MM.1S (cell line): ENCODE results near the gene PER2.
"Not testable (repeated sequence)": the region's sequence is repeated elsewhere in the genome, so short reads cannot be mapped to it uniquely, and the experiment has no call there.

ENCODE experiments used
- DNase-seq: peaks from one replicate; pipeline ENCODE4 v3.0.0-alpha.2; 2015
- H2AFZ ChIP-seq: fragments of 300-600 bp; sonication (generic); 2 replicates; pipeline ENCODE4 v1.6.0; 2016; ENCODE audit warnings: antibody characterized with exemption, low read length
- H3F3A ChIP-seq: fragments of 300-600 bp; sonication (generic); 2 replicates; pipeline ENCODE4 v1.6.1; 2016; ENCODE audit warnings: mild to moderate bottlenecking, antibody characterized with exemption, low read length, moderate library complexity, mixed read lengths; ENCODE audit not compliant: insufficient read depth
- H3K27ac ChIP-seq: fragments of 300-600 bp; sonication (generic); 2 replicates; pipeline ENCODE4 v1.5.1; 2016; ENCODE audit warnings: mild to moderate bottlenecking, low read length
- H3K27me3 ChIP-seq: fragments of 300-600 bp; sonication (generic); replicated peaks from 2 replicates; pipeline ENCODE4 v1.6.0; 2016; ENCODE audit warnings: low read length; ENCODE audit not compliant: insufficient read depth
- H3K36me3 ChIP-seq: fragments of 300-600 bp; sonication (generic); replicated peaks from 2 replicates; pipeline ENCODE4 v1.6.1; 2016; ENCODE audit warnings: mild to moderate bottlenecking, low read length, mixed read lengths; ENCODE audit not compliant: insufficient read depth
- H3K4me1 ChIP-seq: fragments of 300-600 bp; sonication (generic); 2 replicates; pipeline ENCODE4 v1.6.1; 2016; ENCODE audit warnings: low read length, mixed read lengths
- H3K4me2 ChIP-seq: fragments of 300-600 bp; sonication (generic); 2 replicates; pipeline ENCODE4 v1.6.0; 2016; ENCODE audit warnings: low read depth, low read length
- H3K4me3 ChIP-seq: fragments of 300-600 bp; sonication (generic); 2 replicates; pipeline ENCODE4 v1.5.1; 2016; ENCODE audit warnings: low read length, mixed read lengths
- H3K79me2 ChIP-seq: fragments of 300-600 bp; sonication (generic); 2 replicates; pipeline ENCODE4 v1.6.1; 2016; ENCODE audit warnings: mixed run types, low read length, mixed read lengths
- H3K9ac ChIP-seq: fragments of 300-600 bp; sonication (generic); 2 replicates; pipeline ENCODE4 v1.6.1; 2016; ENCODE audit warnings: low read length, mixed read lengths
- H3K9me2 ChIP-seq: fragments of 300-600 bp; sonication (generic); replicated peaks from 2 replicates; pipeline ENCODE4 v1.6.1; 2016; ENCODE audit warnings: mild to moderate bottlenecking, low read length, mixed read lengths; ENCODE audit not compliant: insufficient read depth
- H3K9me3 ChIP-seq: fragments of 300-600 bp; sonication (generic); replicated peaks from 2 replicates; pipeline ENCODE4 v1.6.1; 2016; ENCODE audit warnings: mild to moderate bottlenecking, low read length, mixed read lengths; ENCODE audit not compliant: insufficient read depth
- H4K20me1 ChIP-seq: fragments of 300-600 bp; sonication (generic); 2 replicates; pipeline ENCODE4 v1.6.1; 2016; ENCODE audit warnings: mild to moderate bottlenecking, low read length, moderate library complexity, mixed read lengths; ENCODE audit not compliant: insufficient read depth
- EZH2 ChIP-seq: fragments of 300-600 bp; sonication (generic); optimal IDR thresholded peaks from 2 replicates; pipeline ENCODE3; 2017; ENCODE audit warnings: low read depth, mild to moderate bottlenecking, antibody characterized with exemption, low read length, mixed read lengths
- EZH2phosphoT487 ChIP-seq: fragments of 300-600 bp; sonication (generic); IDR thresholded peaks from 2 replicates; pipeline ENCODE4 v1.6.1; 2018; ENCODE audit warnings: antibody characterized with exemption, low read length
- TF ChIP-seq, protein P1 (sequence below): fragments of 300-600 bp; sonication (generic); IDR thresholded peaks from 2 replicates; pipeline ENCODE4 v1.5.1; 2016; ENCODE audit warnings: antibody characterized with exemption, low read length, mixed read lengths

The PER2 gene

DNA sequence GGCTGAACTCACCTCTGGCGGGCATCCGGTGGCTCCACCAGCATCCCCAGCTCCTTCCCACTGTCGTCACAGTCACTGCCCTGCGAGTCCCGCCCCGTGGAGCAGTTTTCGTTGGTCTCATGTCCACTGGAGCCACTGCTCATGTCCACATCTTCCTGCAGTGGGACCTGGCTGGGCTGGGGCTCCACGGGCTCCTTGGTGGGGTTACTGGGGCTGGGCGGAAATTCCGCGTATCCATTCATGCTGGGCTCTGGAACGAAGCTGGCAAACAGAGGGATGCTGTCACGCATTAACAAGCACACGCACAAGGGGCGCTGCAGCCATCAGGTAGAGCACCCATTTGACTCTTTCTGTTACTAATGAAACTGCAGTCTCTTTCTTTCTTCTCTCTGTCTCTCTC is 10.7 kb downstream of the PER2 start:
- no peaks in the 10 kb centered on the region for H3K4me1 ChIP-seq
- H3K9me2 ChIP-seq = no peaks in the 10 kb centered on the region
- DNase-seq = no peak
- no peak overlapping the region for H3K27ac ChIP-seq
- no peaks in the 10 kb centered on the region for H3F3A ChIP-seq
- peaks cover 41% of the 10 kb centered on the region for H3K79me2 ChIP-seq
- H3K27me3 ChIP-seq = no peaks in the 10 kb centered on the region
- H4K20me1 ChIP-seq = no peaks in the 10 kb centered on the region
- H3K9me3 ChIP-seq = no peaks in the 10 kb centered on the region
- no peak for TF ChIP-seq EZH2
- no peak for TF ChIP-seq EZH2phosphoT487
- TF ChIP-seq, protein P1, sequence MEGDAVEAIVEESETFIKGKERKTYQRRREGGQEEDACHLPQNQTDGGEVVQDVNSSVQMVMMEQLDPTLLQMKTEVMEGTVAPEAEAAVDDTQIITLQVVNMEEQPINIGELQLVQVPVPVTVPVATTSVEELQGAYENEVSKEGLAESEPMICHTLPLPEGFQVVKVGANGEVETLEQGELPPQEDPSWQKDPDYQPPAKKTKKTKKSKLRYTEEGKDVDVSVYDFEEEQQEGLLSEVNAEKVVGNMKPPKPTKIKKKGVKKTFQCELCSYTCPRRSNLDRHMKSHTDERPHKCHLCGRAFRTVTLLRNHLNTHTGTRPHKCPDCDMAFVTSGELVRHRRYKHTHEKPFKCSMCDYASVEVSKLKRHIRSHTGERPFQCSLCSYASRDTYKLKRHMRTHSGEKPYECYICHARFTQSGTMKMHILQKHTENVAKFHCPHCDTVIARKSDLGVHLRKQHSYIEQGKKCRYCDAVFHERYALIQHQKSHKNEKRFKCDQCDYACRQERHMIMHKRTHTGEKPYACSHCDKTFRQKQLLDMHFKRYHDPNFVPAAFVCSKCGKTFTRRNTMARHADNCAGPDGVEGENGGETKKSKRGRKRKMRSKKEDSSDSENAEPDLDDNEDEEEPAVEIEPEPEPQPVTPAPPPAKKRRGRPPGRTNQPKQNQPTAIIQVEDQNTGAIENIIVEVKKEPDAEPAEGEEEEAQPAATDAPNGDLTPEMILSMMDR = no peak
- H3K36me3 ChIP-seq = no peaks in the 10 kb centered on the region
- H3K4me3 ChIP-seq = no peak overlapping the region
- no peak overlapping the region for H3K4me2 ChIP-seq
- no peak overlapping the region for H3K9ac ChIP-seq
- H2AFZ ChIP-seq = no peak overlapping the region

DNA sequence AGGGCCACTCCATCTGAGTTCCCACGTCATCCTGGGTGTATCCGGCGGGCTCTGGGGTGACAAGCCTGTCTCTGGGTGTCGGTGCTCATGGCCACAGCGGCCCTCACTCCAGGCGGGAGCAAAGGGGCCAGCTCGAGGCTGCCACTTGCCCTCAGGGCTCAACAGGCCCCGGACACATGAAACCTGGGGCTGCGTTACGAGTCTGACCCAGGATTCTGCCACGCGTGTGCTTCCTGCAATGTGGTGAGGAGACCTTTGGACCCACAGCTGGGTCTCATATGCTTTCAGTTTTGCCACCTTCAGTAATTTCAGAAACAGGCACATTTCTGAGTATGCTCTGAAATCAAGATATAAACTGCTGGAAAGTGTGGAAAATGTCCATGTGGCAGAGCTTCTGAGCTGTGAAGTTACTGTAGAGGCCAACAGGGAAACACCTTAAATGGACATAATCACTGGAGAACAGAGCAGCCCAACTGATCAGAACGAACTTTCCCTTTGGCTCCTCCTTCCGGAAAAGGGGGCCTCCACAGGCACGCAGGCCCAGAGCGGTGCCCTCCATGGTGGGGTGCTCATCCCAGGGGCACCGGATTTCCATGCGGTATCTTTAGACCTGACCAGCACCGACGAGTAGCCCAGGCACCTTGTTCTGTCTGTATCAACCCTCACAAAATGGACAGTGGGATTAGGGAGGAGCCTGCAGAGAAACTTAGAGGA is 14.1 kb downstream of the PER2 start:
- Histone ChIP-seq H3K79me2 (peaks cover 11% of the 10 kb centered on the region), H3K9me3 (no peaks in the 10 kb centered on the region), H3K9ac (no peak overlapping the region), H4K20me1 (no peaks in the 10 kb centered on the region), H3K9me2 (no peaks in the 10 kb centered on the region), H3K4me1 (no peaks in the 10 kb centered on the region), H3K36me3 (no peaks in the 10 kb centered on the region), H3K4me3 (no peak overlapping the region), H3F3A (no peaks in the 10 kb centered on the region), H2AFZ (no peak overlapping the region), H3K27ac (no peak overlapping the region), H3K27me3 (no peaks in the 10 kb centered on the region), H3K4me2 (no peak overlapping the region)
- TF ChIP-seq EZH2phosphoT487 (no peak), EZH2 (no peak)
- TF ChIP-seq, protein P1 = no peak
- no peak for DNase-seq

DNA sequence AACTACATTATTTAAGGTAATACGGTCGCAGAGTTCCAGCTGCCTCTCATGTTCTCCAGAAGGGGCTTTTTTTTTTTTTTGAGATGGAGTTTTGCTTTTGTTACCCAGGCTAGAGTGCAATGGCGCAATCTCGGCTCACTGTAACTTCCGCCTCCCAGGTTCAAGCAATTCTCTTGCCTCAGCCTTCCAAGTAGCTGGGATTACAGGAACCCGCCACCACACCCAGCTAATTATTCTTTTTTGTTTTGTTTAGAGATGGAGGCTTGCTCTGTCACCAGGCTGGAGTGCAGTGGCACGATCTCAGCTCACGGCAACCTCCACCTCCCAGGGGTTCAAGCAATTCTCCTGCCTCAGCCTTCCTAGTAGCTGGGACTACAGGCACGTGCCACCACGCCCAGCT is 15.0 kb downstream of the PER2 start:
- H3K27ac ChIP-seq, H3K4me1 ChIP-seq, DNase-seq, H3K36me3 ChIP-seq, H3K4me2 ChIP-seq, H3K9me3 ChIP-seq, H3F3A ChIP-seq, H3K27me3 ChIP-seq, H4K20me1 ChIP-seq, H3K79me2 ChIP-seq, H3K9me2 ChIP-seq, H3K9ac ChIP-seq, H2AFZ ChIP-seq, H3K4me3 ChIP-seq: not testable (repeated sequence)

DNA sequence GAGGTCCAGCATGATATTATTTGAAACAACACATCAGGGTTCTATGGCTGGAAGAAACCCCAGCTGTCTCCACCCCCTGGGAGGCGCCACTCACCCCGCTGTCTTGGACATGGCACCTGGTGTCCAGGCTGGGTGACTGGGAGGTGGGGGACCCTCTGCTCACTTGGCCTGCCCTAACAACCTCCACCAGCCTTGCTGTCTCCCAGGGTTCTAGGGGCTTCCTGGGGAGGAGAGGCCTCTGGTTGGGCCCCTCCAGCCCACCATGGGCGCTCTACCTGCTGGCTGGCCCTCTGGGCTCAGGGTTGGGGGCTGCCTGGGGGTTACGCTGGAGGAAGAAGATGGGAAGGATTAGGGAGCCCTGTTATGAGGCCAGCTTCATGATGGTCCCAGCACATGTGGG is 16.3 kb downstream of the PER2 start:
- H3K9me3 ChIP-seq = no peaks in the 10 kb centered on the region
- no peak for DNase-seq
- H3K36me3 ChIP-seq = no peaks in the 10 kb centered on the region
- H3F3A ChIP-seq = peaks cover 2% of the 10 kb centered on the region; the same call in 1 of the 2 replicates
- H3K27me3 ChIP-seq = no peaks in the 10 kb centered on the region
- no peak overlapping the region for H2AFZ ChIP-seq
- H3K4me2 ChIP-seq = no peak overlapping the region
- H3K4me1 ChIP-seq = peaks cover 9% of the 10 kb centered on the region
- TF ChIP-seq, protein P1 = no peak
- TF ChIP-seq EZH2 (no peak), EZH2phosphoT487 (no peak)
- H3K27ac ChIP-seq = no peak overlapping the region
- H3K4me3 ChIP-seq = no peak overlapping the region
- no peak overlapping the region for H3K9ac ChIP-seq
- no peaks in the 10 kb centered on the region for H3K79me2 ChIP-seq
- H4K20me1 ChIP-seq = no peaks in the 10 kb centered on the region
- no peaks in the 10 kb centered on the region for H3K9me2 ChIP-seq

DNA sequence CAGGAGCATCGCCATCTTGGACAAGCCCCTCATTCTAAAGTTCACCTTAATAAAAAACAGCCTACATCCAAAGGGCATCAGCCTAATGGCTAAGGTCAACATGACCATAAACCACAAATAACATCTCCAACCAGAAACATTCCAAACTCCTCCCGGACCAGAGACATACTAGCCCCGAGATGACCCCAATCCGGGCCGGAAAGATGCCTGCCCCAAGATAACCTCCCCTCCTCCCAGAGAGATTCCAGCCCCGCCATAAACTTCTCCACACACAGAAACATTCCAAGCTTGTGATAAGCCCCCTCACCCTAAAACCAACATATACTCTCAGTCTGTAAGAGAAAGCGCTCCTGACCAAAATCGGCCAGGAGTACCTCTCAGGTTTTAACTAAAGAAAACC is 16.7 kb downstream of the PER2 start:
- not testable (repeated sequence) for H3K79me2 ChIP-seq, H3K36me3 ChIP-seq, H3K9me3 ChIP-seq, H3K9me2 ChIP-seq, H3K4me2 ChIP-seq, H4K20me1 ChIP-seq, H3K27me3 ChIP-seq, H3K4me3 ChIP-seq, H3K9ac ChIP-seq, H3F3A ChIP-seq, DNase-seq, H3K27ac ChIP-seq, H2AFZ ChIP-seq
- peaks cover 13% of the 10 kb centered on the region for H3K4me1 ChIP-seq
